ENCODE results near the gene CORO7. TPM values are rescaled to one million over a fixed set of nuclear protein-coding genes. Genes with fewer than 3 reads are reported as not detected.
"Not testable (repeated sequence)": the region's sequence is repeated elsewhere in the genome, so short reads cannot be mapped to it uniquely, and the experiment has no call there.

Gene CORO7
- total and polyA plus RNA-seq, 9 of the 15 experiments (the other 6 are each of a cell fraction or from before 2014, with no cell fraction given) = 0.45 to 77.2 (median 18.7) TPM

GRCh38 chr16:4333714-4334113, 82.7 kb downstream of the CORO7 start:
- H3K27me3 ChIP-seq (ENCODE audit: control insufficient read depth in 2 of 2, insufficient read depth in 2 of 2, low read length in 2 of 2); CTCF ChIA-PET (ENCODE audit: low intra/inter-chr PET ratio); FAIRE-seq; BruUV-seq (replicated peaks); intact Hi-C loops (cut with micrococcal nuclease); DNase-seq (ENCODE audit: extremely low read depth in 1 of 4, low spot score in 3 of 4); H3K79me2 ChIP-seq (ENCODE audit: control insufficient read depth, insufficient read depth, low read length); H3K9ac ChIP-seq (ENCODE audit: insufficient read depth in 1 of 2, low read depth in 2 of 2, low read length in 2 of 2); H3K9me1 ChIP-seq (ENCODE audit: control insufficient read depth, insufficient read depth, low read length); H3K27ac ChIP-seq (ENCODE audit: extremely low read depth, low read depth, low read length); H3K9me3 ChIP-seq (replicated peaks; ENCODE audit: control insufficient read depth, insufficient read depth, low read depth, low read length); H3K4me2 ChIP-seq (ENCODE audit: insufficient read depth, low read length); H3K4me3 ChIP-seq; ATAC-seq; H4K20me1 ChIP-seq (replicated peaks; ENCODE audit: control insufficient read depth, insufficient read depth, low read length); H2AFZ ChIP-seq (ENCODE audit: low read depth, low read length): not testable (repeated sequence)
- WGBS (ENCODE audit: insufficient coverage, low coverage, missing lambda C conversion rate) = 84% methylated on average over 9 of the region's 9 CpGs
- H3K36me3 ChIP-seq (ENCODE audit: control insufficient read depth, insufficient read depth, low read length) = peaks cover 29% of the 10 kb centered on the region; the same call in 1 of the 3 replicates
- POLR2A ChIA-PET = interaction anchor here (1.6 kb wide), 1 partner anchor 72 kb away, joined by 5 read pairs; no protein-coding TSS in a partner anchor
- peaks cover 0 to 52% of the 10 kb centered on the region in 2 experiments; a peak in 3 of 5 replicates for H3K4me1 ChIP-seq (replicated peaks in 1 of 2; ENCODE audit: control insufficient read depth in 2 of 2, insufficient read depth in 2 of 2, low read length in 2 of 2)
- TF ChIP-seq ZNF121 (CRISPR knock-in tag; conservative IDR thresholded peaks at IDR 0.05) = peak; percentile 74
- in situ Hi-C loops (cut with MboI) = loop anchor here (5.0 kb wide), 1 partner anchor 46 kb away; no protein-coding TSS in a partner anchor

- H3K9me3 ChIP-seq (replicated peaks; ENCODE audit: control insufficient read depth, insufficient read depth, low read depth, low read length) = no peaks in the 10 kb centered on the region
- ChIA-PET POLR2A (interaction anchor here (1.1 to 1.6 kb wide), 2 partner anchors 19 to 72 kb away, joined by 3 to 5 read pairs; no protein-coding TSS in a partner anchor), CTCF (ENCODE audit: low intra/inter-chr PET ratio) (no interaction called here)
- FAIRE-seq (no peak), ATAC-seq (no peak), DNase-seq (ENCODE audit: extremely low read depth in 1 of 4, low spot score in 3 of 4) (no peak)
- H3K36me3 ChIP-seq (ENCODE audit: control insufficient read depth, insufficient read depth, low read length) = peaks cover 25% of the 10 kb centered on the region; the same call in 1 of the 3 replicates
- no peak overlapping the region; a peak in 1 of 4 replicates for H3K9ac ChIP-seq (ENCODE audit: insufficient read depth in 1 of 2, low read depth in 2 of 2, low read length in 2 of 2)
- H3K79me2 ChIP-seq (ENCODE audit: control insufficient read depth, insufficient read depth, low read length) = no peaks in the 10 kb centered on the region
- intact Hi-C loops (cut with micrococcal nuclease) (no loop called here), in situ Hi-C loops (cut with MboI) (loop anchor here (5.0 kb wide), 1 partner anchor 46 kb away; no protein-coding TSS in a partner anchor)
- H3K4me3 ChIP-seq = no peak overlapping the region
- H2AFZ ChIP-seq (ENCODE audit: low read depth, low read length) = no peak overlapping the region
- H3K4me1 ChIP-seq (replicated peaks in 1 of 2; ENCODE audit: control insufficient read depth in 2 of 2, insufficient read depth in 2 of 2, low read length in 2 of 2) = peaks cover 2 to 52% of the 10 kb centered on the region in 2 experiments; a peak in 4 of 5 replicates
- no peaks in the 10 kb centered on the region for H3K9me1 ChIP-seq (ENCODE audit: control insufficient read depth, insufficient read depth, low read length)
- no peaks in the 10 kb centered on the region for H3K27me3 ChIP-seq (ENCODE audit: control insufficient read depth in 2 of 2, insufficient read depth in 2 of 2, low read length in 2 of 2)
- H3K4me2 ChIP-seq (ENCODE audit: insufficient read depth, low read length) = no peak overlapping the region
- 74% methylated on average over 9 of the region's 9 CpGs for WGBS (ENCODE audit: insufficient coverage, low coverage, missing lambda C conversion rate)
- H4K20me1 ChIP-seq (replicated peaks; ENCODE audit: control insufficient read depth, insufficient read depth, low read length) = 0 out of 2 replicates have a peak, but pooled peaks cover 8% of the 10 kb centered on the region
- no peak overlapping the region for H3K27ac ChIP-seq (ENCODE audit: extremely low read depth, low read depth, low read length)
- BruUV-seq (replicated peaks) = no TSS peak
- TF ChIP-seq ZNF445 (CRISPR knock-in tag; IDR thresholded peaks at IDR 0.05; ENCODE audit: low read depth) (no peak), ZEB2 (IDR thresholded peaks at IDR 0.05) (no peak), ARHGAP35 (IDR thresholded peaks at IDR 0.05; ENCODE audit: partially characterized antibody) (no peak), MEF2D (tag; conservative IDR thresholded peaks at IDR 0.05; ENCODE audit: low read depth) (no peak), NEUROD1 (IDR thresholded peaks at IDR 0.05; ENCODE audit: borderline replicate concordance, low read depth, low read length, partially characterized antibody) (no peak), FIP1L1 (IDR thresholded peaks at IDR 0.05; ENCODE audit: low read depth, low read length, poor library complexity, severe bottlenecking) (no peak), SRSF7 (optimal IDR thresholded peaks at IDR 0.05; ENCODE audit: low read depth, low read length) (no peak), POLR2B (IDR thresholded peaks at IDR 0.05; ENCODE audit: low read depth, partially characterized antibody) (no peak), ZBTB11 (CRISPR knock-in tag; IDR thresholded peaks at IDR 0.05) (no peak), E2F4 (CRISPR knock-in tag; IDR thresholded peaks at IDR 0.05; ENCODE audit: low read depth) (no peak)
Observed at GRCh38 chr16:4333308-4333638, 83.1 kb downstream of the CORO7 start.

Data from K562 (cell line).